GM12873 (cell line): Measurements from ENCODE around the gene PPM1G.

Experiments
- CTCF ChIP-seq: IDR thresholded peaks from 2 replicates; pipeline ENCODE4 v1.5.1; 2012; ENCODE audit warnings: low read depth, mild to moderate bottlenecking, moderate library complexity, low read length, control low read depth; ENCODE audit not compliant: insufficient read depth; ENCODE audit errors: missing control alignments

PPM1G gene

GRCh38 chr2:27409321-27410073 lies at the start of gene PPM1G:
Gene PPM1G (minus strand): TSS chr2:27409591. CDS start chr2:27409422, 169 bp downstream.
- no peak for TF ChIP-seq CTCF

DNA sequence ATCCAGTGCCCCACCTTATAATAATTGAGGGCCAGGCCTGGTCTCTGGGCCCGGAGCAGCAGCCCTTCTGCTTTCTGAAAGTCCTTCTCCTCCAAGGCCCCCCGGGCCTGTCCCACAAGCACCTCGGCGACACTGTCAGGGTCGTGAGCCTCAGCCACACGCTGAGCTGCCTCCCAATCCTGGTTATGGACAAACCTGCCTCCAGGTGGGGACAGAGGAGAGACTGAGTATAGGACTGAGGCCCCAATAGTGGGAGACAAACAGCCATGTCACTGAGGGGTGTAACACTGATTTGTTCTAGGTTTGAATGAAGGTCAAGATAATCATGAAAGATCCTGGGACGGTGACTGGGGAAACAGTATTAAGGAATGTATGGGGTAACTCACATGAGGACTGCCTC lies 44.6 kb upstream of the PPM1G start:
- TF ChIP-seq CTCF = no peak

DNA sequence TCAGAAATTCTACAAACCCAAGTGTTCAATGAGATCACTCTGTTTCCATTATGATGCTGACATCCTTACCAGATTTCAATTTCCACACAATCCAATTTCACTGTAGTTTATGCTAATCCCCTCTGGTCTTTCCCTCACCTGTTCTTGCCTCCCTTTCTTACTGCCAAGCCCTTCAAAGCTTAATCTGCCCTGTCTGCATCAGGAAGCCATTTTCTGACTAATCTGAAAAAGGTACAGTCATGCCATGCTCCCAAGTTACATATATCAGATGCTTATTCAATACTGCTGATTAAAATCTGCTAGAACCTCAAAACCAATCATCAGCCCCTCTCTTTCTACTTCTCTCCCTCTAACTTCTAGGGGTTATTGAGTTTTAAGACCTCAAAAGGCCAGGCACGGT lies 41.7 kb upstream of the PPM1G start:
- TF ChIP-seq CTCF = no peak

- TF ChIP-seq CTCF = no peak
Measured at GRCh38 chr2:27448381-27448780, 39.0 kb upstream of the PPM1G start.

DNA sequence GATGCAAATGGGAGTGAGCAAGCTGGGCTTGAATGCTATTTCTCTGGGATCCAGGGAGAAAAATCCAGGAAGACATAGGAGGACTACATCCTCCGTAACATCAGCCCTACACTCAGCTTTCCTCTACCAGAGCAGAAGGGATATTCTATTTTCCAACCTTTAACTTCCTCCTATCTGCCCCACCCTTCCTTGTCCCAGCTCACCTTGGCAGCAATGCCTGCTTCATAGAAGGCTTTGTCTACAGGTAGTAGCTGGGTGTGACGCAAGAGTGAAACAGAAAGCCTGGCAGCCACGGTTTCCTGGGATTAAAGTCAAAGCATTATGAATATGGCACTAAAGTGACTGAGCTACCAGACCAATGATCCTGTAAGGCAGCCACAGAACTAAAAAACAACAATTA lies 36.7 kb upstream of the PPM1G start:
- no peak for TF ChIP-seq CTCF

GRCh38 chr2:27445615-27446014 lies 36.2 kb upstream of the PPM1G start:
- no peak for TF ChIP-seq CTCF

GRCh38 chr2:27445155-27445554 lies 35.8 kb upstream of the PPM1G start:
- TF ChIP-seq CTCF = no peak

GRCh38 chr2:27442920-27443282 lies 33.5 kb upstream of the PPM1G start:
- TF ChIP-seq CTCF = no peak
